Measurements from ENCODE around the gene SHMT2.
A peak's percentile ranks its signal among the peaks of the same experiment; 100 is the strongest.

Gene SHMT2

GRCh38 chr12:57198329-57198728, 31.2 kb upstream of the SHMT2 start:
- no peak for DNase-seq

GRCh38 chr12:57199191-57199590, 30.3 kb upstream of the SHMT2 start:
- no peak for DNase-seq

- DNase-seq, result no peak
Measured at GRCh38 chr12:57200497-57200896, 29.0 kb upstream of the SHMT2 start.

- DNase-seq, result no peak
Measured at GRCh38 chr12:57201219-57201618, 28.3 kb upstream of the SHMT2 start.

- no peak for DNase-seq
Measured at GRCh38 chr12:57201631-57202030, 27.9 kb upstream of the SHMT2 start.

GRCh38 chr12:57202321-57202720, 27.2 kb upstream of the SHMT2 start:
- no peak for DNase-seq

DNA sequence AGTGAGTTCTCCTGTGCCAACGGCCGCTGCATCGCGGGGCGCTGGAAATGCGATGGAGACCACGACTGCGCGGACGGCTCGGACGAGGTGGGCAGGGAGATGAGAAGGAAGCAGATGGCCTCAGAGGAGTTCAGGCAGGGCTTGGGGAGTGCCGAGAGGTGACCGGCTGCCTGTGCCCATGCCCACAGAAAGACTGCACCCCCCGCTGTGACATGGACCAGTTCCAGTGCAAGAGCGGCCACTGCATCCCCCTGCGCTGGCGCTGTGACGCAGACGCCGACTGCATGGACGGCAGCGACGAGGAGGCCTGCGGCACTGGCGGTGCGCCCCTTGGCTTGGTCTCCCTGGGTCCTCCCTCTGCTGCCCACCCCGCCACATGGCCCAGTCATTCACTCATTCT, 26.3 kb upstream of the SHMT2 start:
- no peak for DNase-seq

GRCh38 chr12:57203791-57204190, 25.7 kb upstream of the SHMT2 start:
- DNase-seq, result no peak

DNA sequence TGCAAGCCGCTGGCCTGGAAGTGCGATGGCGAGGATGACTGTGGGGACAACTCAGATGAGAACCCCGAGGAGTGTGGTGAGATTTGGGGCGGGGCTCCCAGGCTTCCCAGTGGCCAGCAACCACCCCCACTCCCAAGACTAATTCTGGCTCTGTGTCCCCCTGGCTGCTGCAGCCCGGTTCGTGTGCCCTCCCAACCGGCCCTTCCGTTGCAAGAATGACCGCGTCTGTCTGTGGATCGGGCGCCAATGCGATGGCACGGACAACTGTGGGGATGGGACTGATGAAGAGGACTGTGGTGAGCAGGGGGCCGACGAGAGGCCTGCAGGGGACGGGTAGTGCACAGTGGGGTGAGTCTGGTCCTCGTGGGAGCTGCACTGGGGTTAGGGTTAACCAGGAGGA, 25.1 kb upstream of the SHMT2 start:
- DNase-seq, result no peak

DNA sequence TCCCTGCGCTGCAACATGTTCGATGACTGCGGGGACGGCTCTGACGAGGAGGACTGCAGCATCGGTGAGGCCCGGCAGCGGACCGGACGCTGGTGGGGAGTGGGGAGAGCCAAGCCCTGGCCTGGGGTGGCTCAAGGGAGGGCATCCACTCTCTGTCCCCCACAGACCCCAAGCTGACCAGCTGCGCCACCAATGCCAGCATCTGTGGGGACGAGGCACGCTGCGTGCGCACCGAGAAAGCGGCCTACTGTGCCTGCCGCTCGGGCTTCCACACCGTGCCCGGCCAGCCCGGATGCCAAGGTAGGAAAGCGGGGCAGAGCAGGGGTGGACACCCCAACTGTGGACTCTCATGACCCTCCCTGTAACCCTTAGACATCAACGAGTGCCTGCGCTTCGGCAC, 24.3 kb upstream of the SHMT2 start:
- DNase-seq, result no peak

DNA sequence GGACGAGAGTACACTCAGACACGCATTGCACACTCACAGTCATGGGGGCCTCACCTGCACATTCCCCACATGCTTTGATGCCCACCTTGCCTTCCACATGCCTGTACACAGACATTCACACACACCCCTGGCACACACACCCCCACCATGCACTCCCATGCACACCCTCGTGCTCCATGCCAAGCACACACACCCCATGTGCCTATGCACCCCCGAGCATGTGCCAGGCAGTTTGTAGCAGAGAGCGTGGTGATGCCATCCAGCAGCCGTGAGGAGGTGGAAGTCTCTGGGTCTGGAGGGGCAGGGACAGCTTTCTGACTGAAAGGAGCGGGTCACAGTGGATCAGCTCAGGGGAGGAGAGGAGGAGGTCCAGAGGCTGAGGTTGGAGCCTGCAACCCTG, 23.6 kb upstream of the SHMT2 start:
- no peak for DNase-seq

DNA sequence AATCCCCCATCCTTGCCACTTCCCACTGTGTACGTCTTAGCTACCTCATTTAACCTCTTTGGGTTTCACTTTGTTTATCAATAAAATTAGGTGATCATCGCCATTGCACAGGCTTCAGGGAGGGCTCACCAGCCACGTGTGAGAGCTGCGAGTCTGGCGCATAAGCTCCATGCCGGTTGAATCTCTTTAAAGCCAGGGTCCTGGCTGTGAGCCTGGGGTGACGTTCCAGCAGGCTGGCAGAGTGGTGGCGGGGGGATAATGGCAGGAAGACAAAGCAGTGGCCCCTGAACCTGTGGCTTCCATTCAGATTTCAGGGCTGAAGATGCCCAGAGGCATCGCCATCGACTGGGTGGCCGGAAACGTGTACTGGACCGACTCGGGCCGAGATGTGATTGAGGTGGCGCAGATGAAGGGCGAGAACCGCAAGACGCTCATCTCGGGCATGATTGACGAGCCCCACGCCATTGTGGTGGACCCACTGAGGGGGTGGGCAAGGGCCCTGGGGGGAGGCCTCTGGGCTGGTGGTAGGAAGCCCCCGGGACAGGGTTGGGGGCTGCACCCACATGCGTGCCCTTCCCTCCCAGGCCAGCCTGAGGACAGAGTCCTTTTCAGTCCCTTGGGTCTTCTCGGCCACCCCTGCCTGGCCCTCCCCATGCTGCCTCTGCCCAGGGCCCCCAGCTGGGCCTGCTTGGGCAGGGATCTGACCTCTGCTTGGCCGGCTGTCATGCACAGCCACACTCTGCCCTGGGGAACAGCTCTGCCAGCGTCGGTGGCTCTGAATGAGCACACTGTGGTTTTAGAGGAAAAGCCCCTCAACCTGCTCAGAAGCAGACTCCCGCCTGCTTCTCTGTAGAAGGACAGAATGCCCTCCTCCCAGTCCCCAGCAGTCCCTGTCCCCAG, 21.5 kb upstream of the SHMT2 start:
- DNase-seq, result no peak

- no peak for DNase-seq
Measured at GRCh38 chr12:57208631-57209282, 20.8 kb upstream of the SHMT2 start.

- no peak for DNase-seq
Measured at GRCh38 chr12:57209916-57210315, 19.6 kb upstream of the SHMT2 start.

- no peak for DNase-seq
Measured at GRCh38 chr12:57210461-57210860, 19.1 kb upstream of the SHMT2 start.

GRCh38 chr12:57210926-57211692, 18.4 kb upstream of the SHMT2 start:
- no peak for DNase-seq

- DNase-seq, result no peak
Measured at GRCh38 chr12:57211791-57212700, 17.5 kb upstream of the SHMT2 start.

DNA sequence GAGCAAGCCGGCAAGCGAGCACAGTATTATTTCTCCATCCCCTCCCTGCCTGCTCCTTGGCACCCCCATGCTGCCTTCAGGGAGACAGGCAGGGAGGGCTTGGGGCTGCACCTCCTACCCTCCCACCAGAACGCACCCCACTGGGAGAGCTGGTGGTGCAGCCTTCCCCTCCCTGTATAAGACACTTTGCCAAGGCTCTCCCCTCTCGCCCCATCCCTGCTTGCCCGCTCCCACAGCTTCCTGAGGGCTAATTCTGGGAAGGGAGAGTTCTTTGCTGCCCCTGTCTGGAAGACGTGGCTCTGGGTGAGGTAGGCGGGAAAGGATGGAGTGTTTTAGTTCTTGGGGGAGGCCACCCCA, 16.8 kb upstream of the SHMT2 start:
- no peak for DNase-seq

DNA sequence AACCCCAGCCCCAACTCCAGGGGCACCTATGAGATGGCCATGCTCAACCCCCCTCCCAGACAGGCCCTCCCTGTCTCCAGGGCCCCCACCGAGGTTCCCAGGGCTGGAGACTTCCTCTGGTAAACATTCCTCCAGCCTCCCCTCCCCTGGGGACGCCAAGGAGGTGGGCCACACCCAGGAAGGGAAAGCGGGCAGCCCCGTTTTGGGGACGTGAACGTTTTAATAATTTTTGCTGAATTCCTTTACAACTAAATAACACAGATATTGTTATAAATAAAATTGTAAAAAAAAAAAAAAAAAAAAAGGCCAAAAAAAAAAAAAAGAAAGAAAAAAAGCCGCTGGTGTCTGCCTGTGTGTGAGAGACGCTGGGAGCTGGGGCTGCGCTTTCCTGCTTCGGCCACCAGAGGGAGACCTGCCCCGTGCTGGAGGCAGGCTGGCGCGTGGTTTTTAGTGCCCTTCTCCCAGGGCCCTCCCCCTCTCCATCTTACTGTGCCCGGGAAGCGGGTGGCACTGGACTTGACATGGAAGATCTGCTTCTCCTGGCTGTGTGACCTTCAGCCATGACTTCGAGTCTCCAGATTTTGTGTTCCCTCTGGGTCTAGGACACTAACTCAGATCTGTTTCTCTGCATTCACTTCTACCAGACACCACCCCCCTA, 16.3 kb upstream of the SHMT2 start:
- peak; percentile 88 to 91 for DNase-seq

DNA sequence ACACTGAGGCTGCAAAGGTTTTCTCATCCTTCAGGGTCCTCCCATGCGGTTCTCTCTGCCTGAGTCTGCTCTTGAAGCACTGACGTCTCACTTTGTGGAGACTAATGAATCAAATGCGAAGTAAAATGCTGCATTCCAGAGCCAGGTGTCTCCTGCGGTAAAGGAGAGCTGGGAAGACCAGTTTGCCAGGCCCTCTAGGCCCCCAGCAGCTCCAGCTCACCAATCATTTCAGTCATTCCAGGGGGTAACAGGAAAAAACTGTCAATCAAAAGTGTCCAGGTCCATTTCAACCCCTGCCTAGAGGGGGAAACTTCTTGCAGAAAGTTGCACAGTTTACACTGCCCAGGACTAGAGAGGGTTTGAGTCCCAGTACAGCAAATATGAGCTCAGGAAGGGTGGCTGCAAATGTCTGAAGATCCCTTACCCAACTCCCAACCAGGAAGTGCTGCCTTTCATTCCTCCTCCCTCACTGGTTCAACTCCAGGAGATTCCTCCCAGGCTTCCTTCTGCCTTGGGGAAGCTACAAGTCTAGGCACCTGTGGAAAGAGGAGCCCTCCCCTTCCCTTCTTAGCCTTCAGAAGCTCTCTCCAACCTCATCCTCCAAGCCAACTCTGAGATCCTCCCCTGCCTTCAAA, 15.6 kb upstream of the SHMT2 start:
- no peak for DNase-seq

DNA sequence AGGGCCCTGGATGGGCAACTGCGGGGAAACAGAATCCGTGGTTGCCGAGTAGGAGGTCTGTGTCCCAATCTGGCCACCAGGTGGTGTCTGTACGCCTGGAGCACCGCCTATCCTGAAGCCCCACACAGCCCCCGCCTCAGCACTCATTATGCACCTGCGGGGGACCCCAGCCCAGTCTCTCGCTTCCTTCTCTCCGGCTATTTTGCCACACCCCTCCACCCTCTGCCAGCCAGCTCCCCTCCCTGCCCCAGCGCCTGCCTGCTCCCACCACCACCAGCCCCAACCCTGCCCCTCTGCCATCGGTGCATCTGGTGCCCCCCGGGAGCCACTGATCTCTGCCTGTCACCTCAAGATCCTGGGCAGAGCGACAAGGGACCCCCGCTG, 15.1 kb upstream of the SHMT2 start:
- peak; percentile 77 to 82 for DNase-seq

GRCh38 chr12:57215065-57215464, 14.4 kb upstream of the SHMT2 start:
- no peak for DNase-seq
